ENCODE measurements around the gene B4GAT1.

The B4GAT1 gene

DNA sequence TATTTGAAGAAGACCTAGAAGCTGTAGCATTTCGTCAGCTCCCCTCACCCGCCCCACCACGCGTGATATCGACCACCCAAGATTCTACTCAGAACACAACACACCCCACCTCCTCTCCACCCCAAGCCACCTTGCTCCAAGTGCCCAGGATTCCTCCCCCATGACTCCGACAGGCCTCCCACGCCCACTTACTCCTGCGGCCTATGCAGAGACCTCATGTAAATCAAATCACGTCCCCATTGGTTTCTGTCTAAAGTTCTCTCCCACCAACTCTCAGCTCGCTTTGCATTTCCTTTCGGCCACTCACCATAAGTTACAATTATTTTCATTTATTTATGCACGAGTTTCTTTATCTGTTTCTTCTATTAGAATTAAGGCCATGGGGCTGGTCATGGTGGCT, 44.8 kb downstream of the B4GAT1 start:
- no peak for DNase-seq

DNA sequence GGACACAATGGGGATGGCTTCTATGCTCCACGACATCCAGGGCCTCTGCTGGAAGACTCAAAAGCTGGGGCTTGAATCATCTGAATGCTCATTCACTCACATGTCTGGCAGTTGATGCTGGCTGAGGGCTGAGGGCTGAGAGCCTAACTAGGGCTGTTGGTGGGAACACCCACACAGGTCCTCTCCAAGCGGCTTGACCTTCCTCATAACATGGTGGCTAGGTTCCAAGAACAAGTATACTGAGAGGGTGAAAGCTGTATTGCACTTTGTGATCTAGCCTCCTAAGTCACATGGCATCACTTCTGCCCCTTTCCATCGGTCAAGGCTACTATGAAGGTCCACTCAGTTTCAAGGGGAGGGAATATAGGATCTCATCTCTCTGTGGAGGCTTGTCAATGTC, 48.2 kb downstream of the B4GAT1 start:
- DNase-seq, result no peak

DNA sequence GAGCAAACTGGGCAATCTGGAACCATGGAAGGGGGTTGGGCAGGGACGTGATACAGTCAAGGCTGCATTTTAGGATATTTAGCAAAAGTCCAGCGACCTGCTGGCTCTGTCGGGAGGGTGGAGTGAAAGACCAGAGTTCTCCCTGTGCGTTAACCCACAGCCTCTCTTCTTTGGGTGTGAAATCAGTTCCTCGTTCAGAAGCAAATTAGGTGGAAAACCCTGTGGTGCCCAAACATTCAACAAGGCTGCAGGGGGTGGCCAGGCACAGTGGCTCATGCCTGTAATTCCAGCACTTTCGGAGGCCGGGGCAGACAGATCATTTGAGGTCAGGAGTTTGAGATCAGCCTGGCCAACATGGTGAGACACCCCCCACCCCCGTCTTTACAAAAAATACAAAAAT, 49.8 kb downstream of the B4GAT1 start:
- DNase-seq, result no peak
